Glomerular visceral epithelial cell (primary cell): Measurements from ENCODE around the gene CHAT.
A peak's percentile ranks its signal among the peaks of the same experiment; 100 is the strongest.

Experiments
- DNase-seq: peaks from one replicate; pipeline ENCODE4 v3.0.0-alpha.2; 2016; ENCODE audit errors: extremely low spot score

Gene CHAT

GRCh38 chr10:49597426-49598163 lies 16.2 kb upstream of the CHAT start:
- no peak for DNase-seq

GRCh38 chr10:49598164-49598856 lies 15.5 kb upstream of the CHAT start:
- DNase-seq, result no peak

DNA sequence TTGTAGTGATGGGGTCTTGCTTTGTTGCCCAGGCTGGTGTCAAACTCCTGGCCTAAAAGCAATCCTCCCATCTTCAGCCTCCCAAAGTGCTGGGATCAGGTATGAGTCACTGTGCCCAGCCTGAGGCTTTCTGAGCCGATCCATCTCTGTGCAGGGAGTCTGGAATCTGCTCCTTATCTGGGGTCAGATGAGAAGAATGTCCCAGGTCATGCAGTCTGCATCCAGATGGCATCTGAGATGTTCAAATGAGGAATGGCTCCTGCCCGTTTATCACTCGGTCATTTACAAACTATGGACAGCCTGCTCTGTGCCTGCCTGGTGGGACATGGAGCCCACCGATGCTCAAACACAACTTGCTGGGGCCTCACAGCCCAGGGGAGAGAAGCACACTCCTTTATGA lies 14.9 kb upstream of the CHAT start:
- DNase-seq, result no peak

GRCh38 chr10:49599546-49599945 lies 14.3 kb upstream of the CHAT start:
- no peak for DNase-seq

DNA sequence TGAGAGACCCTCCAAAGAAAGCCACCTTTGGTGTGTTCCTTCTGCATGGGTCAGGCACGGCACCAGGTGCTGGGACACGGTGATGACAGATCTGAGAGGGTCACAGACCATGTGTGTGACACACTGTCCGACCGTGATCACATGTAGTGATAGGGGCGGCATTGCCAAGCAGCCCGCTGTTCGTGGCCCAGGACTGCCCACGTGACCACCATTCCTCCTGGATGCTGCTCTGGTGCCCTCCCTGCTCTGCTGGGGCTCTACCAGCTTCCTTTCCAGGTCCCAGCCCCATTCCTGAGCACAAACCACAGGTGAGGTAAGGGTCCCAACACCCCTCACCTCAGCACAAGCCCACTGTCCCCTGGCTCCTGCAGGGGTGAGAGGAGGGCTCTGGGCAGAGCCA lies 13.8 kb upstream of the CHAT start:
- no peak for DNase-seq

DNA sequence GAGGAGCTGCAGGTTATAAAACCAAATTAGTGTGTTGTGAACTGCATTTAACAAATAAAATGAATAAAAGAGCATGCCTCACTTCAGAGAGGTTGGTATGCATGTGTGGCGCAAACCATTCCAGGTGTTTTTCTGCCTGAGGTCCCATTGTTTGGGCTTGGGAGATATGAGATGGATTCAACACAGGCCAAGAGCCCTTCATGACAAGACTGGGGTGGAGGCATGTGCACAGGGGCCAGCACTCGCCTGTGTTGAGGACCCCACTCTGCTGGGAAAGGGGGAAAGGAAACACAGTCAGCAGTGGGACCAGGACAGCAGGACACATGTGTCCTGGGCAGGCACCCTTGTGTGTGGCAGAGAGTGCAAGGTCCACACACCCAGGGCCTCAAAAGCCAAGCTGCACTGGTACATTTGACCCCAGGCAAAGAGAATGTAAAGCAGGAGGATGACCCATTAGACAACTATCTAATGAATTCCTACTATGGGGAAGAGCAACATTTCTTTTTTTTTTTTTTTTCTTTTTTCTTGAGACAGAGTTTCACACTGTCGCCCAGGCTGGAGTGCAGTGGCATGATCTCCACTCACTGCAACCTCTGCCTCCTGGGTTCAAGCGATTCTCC lies 12.9 kb upstream of the CHAT start:
- no peak for DNase-seq

DNA sequence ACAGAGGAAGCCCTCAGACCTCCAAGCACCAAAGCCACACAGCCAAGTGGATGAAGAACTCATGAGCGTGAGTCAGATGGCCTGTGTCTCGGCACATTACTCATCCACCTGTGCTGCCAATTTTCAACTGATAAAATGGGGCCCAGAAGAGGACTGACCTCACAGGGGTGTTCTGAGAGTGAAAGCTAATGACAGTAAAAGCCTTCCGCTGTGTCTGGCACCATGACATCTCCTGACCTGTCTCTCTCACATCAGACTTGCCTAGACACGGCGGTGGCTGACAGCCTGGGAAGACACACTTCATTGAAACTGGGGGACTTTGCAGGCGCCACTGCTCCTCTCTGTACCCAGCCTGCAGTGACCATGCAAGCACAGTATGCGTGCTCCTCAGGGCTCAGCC lies 12.0 kb upstream of the CHAT start:
- no peak for DNase-seq

- DNase-seq, result no peak
These were observed 11.3 kb upstream of the CHAT start for GRCh38 chr10:49602380-49603023.

GRCh38 chr10:49605216-49605938 lies 8.5 kb upstream of the CHAT start:
- DNase-seq, result no peak

GRCh38 chr10:49605939-49606509 lies 7.8 kb upstream of the CHAT start:
- no peak for DNase-seq

DNA sequence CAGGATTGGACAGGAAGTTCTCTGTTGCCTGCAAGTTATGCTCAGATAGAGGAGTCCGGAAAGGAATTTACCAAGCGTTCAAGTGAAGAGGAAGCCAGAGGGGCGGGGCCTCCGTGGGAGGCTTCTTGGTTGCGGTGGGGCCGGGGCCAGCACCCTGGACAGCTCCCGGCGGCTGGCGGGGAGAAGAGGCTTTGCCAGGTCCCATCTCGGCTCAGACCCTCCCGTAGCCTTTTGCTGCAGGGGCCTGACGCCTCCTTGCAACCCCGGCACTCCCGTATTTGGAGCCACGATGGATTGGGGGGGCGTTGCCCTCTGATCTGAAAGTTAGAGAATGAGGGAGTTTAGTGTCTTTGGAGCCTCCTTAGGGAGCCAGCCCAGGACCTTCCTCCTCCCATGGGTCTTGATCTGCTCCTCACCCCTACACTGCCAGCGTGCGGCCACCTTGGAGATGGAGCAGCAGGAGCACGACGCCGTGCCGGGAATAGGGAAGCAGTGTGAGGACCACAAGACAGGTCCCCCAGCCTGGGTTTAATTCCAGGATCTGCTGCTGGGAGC lies 6.8 kb upstream of the CHAT start:
- DNase-seq, result peak; percentile 78

- DNase-seq, result no peak
These were observed 5.5 kb upstream of the CHAT start for GRCh38 chr10:49608166-49609005.

DNA sequence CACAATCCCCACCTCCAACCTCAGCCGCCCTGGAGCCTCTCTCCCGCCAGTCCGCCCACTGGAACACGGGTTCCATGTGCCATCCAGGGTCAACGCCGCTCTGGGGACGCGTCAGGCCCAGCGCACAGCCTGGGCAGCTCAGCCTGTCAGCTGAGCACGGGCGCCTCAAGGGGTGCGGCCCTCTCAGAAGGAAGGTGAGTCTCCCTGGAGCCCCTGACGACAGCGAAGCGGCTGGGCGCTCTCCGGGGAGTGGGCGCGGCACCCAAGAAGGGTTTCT lies 4.9 kb upstream of the CHAT start:
- no peak for DNase-seq

GRCh38 chr10:49609283-49610113 lies 4.3 kb upstream of the CHAT start:
- no peak for DNase-seq

DNA sequence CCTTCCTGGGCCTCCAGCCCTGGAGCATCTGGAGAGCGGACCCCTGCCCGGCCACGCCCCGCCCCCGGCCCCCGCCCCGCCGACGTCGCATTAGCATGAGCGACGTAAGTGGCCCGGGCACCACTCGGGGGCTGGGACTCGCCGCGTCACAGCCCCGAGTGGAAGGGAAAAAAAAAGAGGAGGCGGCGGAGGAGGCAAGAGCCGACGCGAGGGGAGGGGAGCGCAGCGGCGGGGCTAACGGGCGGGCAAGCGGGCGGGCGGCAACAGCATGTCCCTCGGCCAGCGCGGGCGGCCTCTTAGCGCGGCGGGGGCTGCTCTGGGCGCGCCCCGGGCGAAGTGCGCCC lies 3.8 kb upstream of the CHAT start, which contains the start of gene SLC18A3:
TSS of gene SLC18A3 (plus strand) at position 197 of the 344 bp plus-strand sequence. CDS start 431 bp downstream, outside the sequence.
- DNase-seq, result no peak

- DNase-seq, result no peak
These were observed 3.2 kb upstream of the CHAT start for GRCh38 chr10:49610458-49611165.

DNA sequence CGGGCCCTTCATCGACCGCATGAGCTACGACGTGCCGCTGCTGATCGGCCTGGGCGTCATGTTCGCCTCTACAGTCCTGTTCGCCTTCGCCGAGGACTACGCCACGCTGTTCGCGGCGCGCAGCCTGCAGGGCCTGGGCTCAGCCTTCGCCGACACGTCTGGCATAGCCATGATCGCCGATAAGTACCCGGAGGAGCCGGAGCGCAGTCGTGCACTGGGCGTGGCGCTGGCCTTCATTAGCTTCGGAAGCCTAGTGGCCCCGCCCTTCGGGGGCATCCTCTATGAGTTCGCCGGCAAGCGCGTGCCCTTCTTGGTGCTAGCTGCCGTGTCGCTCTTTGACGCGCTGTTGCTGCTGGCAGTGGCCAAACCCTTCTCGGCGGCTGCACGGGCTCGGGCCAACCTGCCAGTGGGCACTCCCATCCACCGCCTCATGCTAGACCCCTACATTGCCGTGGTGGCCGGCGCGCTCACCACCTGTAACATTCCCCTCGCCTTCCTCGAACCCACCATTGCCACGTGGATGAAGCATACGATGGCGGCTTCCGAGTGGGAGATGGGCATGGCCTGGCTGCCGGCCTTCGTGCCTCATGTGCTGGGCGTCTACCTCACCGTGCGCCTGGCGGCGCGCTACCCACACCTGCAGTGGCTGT lies 2.5 kb upstream of the CHAT start:
- no peak for DNase-seq

- no peak for DNase-seq
These were observed 1.9 kb upstream of the CHAT start for GRCh38 chr10:49611816-49612512.
